NAMALWA (cell line): ENCODE measurements around the gene AKAP6.
A peak's percentile ranks its signal among the peaks of the same experiment; 100 is the strongest.
"Not testable (repeated sequence)": the region's sequence is repeated elsewhere in the genome, so short reads cannot be mapped to it uniquely, and the experiment has no call there.

ENCODE experiments used
- DNase-seq: peaks from one replicate; pipeline ENCODE4 v3.0.0-alpha.2; 2015; ENCODE audit warnings: low spot score

The AKAP6 gene

GRCh38 chr14:32449648-32450047, 120.5 kb downstream of the AKAP6 start:
- DNase-seq = no peak

GRCh38 chr14:32450919-32451675, 122.0 kb downstream of the AKAP6 start:
- DNase-seq = no peak

- peak; percentile 0 for DNase-seq
These were observed 125.0 kb downstream of the AKAP6 start for GRCh38 chr14:32453857-32454810.

GRCh38 chr14:32457213-32457920, 128.3 kb downstream of the AKAP6 start:
- no peak for DNase-seq

GRCh38 chr14:32458720-32459119, 129.6 kb downstream of the AKAP6 start:
- no peak for DNase-seq

- DNase-seq = no peak
These were observed 131.2 kb downstream of the AKAP6 start for GRCh38 chr14:32460267-32460666.

GRCh38 chr14:32462553-32462952, 133.5 kb downstream of the AKAP6 start:
- DNase-seq = not testable (repeated sequence)

- DNase-seq = no peak
These were observed 139.9 kb downstream of the AKAP6 start for GRCh38 chr14:32468955-32469354.

GRCh38 chr14:32469388-32470160, 140.5 kb downstream of the AKAP6 start:
- peak; percentile 28 for DNase-seq

GRCh38 chr14:32470161-32470715, 141.1 kb downstream of the AKAP6 start:
- DNase-seq = no peak

GRCh38 chr14:32471181-32471580, 142.1 kb downstream of the AKAP6 start:
- no peak for DNase-seq

- DNase-seq = no peak
These were observed 143.0 kb downstream of the AKAP6 start for GRCh38 chr14:32472076-32472475.

GRCh38 chr14:32472512-32473463, 143.7 kb downstream of the AKAP6 start:
- no peak for DNase-seq

- DNase-seq = no peak
These were observed 144.4 kb downstream of the AKAP6 start for GRCh38 chr14:32473464-32473855.

GRCh38 chr14:32474478-32475195, 145.5 kb downstream of the AKAP6 start:
- DNase-seq = no peak

- no peak for DNase-seq
These were observed 147.4 kb downstream of the AKAP6 start for GRCh38 chr14:32476532-32476931.

GRCh38 chr14:32477396-32477795, 148.3 kb downstream of the AKAP6 start:
- no peak for DNase-seq

GRCh38 chr14:32478050-32478449, 149.0 kb downstream of the AKAP6 start:
- DNase-seq = no peak

GRCh38 chr14:32480337-32480736, 151.2 kb downstream of the AKAP6 start:
- no peak for DNase-seq
